HG03442 (cell line): ENCODE data around the gene PIGBOS1.
"Not testable (repeated sequence)": the region's sequence is repeated elsewhere in the genome, so short reads cannot be mapped to it uniquely, and the experiment has no call there.

Experiments used
- ATAC-seq: cut with Tn5 transposase; IDR thresholded peaks from one replicate; pipeline ENCODE4 v1.9.1; 2021; ENCODE audit warnings: mild to moderate bottlenecking, moderate library complexity; ENCODE audit not compliant: unreplicated experiment

The PIGBOS1 gene

DNA sequence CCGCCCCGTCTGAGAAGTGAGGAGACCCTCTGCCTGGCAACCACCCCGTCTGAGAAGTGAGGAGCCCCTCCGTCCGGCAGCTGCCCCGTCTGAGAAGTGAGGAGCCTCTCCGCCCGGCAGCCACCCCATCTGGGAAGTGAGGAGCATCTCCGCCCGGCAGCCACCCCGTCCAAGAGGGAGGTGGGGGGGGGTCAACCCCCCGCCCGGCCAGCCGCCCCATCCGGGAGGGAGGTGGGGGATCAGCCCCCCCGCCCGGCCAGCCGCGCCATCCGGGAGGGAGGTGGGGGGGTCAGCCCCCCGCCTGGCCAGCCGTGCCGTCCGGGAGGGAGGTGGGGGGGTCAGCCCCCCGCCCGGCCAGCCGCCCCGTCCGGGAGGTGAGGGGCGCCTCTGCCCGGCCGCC, 16.1 kb downstream of the PIGBOS1 start:
- not testable (repeated sequence) for ATAC-seq

DNA sequence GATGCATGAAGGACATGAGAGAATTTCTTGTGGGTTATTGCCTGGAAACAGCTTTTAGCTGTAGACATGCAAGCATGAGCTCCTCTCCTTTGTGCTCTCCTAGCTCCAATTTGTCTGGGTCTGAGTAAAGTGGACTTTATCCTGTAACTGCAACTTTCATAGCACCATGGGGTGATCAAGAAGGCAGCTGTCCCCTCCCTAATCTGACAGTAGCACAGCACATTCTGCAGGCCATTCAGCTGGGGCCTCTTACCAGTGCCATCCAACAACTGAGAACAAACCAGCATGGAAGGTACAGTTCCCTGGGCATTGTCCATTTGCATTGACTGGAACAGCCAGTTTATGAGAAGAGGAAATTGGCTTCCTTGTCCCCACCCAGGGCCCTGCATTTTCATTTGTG, 21.6 kb downstream of the PIGBOS1 start:
- ATAC-seq, result no peak

DNA sequence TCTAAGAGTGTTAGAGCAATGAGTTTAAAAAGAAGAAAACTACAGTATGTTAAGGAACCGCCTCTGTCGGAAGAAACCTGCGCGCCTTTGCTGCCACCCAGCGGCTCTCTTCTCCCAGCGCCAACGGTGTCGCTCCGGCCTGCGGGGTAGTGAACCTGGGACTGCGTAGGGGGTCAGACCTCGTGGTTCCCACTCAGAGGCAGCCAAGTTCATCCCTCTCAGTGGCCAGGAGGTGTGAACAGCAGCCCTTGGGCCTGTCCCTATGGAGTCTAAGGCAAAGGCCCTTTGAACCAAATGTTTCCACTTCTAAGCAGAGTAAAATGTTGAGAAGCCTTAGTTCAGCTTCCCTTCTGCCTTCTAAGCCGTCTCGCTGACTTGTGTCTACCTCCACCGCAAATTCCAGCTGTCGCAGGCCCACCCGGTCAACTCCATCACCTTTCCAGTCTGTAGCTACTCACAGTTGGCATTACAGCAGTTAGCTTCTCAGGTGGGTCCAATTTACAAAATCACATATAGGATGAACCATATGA, 28.3 kb downstream of the PIGBOS1 start:
- peak; percentile 76 for ATAC-seq

DNA sequence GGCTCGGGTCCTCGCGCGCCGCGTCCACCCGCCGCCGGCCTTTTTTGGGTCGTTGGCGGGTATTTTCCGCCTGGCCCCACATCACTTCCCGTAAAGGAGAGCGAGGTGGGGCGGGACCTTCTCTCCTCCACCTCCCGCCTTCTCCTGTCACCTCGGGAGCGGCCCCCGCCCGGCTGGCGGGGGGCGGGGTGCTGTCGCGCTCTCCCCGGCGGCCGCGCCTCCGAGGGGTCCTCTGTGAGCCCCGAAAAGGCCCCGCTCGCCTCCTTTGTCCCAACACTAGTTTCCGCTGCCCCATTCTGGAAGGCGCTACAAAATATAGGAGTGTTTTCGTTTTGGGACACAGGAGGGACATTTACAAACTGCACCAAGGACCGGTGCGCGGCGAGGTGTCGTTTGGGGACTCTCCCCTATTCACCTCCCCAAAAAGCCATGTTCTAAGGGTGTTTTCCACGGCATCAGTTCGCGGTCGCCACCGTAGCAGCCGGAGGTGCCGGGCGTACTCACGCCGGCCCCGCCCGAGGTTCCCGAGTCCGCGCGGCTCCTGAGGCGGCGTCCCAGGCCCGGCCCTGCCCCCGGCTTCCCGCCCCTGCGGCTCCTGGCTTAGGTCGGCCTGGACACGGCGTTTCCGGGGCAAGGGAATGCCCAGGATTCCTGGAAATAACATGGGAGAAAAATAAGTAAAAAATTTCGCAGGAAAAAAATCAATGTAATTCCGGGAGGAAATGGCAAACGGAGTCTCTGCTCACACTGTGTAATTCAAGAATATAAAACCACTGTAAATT, 29.0 kb downstream of the PIGBOS1 start, which contains the start of gene RAB27A:
TSS of gene RAB27A (minus strand) at position 68 of the 782 bp plus-strand sequence. CDS start 54,879 bp downstream, outside the sequence.
- peak; percentile 66 for ATAC-seq

DNA sequence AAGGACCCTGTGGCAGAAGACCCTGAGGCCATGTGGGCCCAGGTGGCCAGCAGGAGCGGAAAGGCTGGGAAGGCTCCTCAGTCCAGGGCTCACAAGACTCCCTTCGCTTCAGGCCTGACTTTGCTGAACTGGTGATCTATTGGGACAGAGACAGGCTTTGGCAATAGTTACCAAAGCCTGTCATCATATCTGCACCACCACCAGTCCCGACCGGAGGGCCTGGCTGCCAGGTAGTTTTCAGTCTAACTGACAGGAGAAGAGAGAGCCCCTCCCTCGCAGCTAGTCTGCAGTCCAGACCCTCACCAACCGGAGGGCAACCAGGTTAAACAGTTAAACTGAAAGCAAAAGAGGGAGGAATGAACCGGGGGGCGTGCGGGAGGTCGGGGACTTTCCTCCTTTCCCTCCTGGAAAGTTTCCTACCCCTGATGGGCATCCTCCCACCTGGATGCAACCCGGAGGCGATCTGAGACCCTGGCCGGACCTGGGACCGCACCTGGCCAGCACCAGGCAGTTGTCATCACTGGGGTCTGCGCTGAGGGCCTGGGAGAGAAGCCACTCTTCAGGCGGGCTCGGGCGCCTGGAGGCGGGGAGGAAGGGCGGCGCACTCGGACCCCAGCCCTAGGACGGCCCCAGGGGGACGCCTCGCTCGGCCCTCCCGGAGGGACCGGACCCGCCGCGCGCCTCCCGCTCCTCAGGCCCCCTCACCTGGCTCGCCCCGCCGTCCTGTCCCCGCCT, 29.7 kb downstream of the PIGBOS1 start:
- peak; percentile 29 for ATAC-seq

DNA sequence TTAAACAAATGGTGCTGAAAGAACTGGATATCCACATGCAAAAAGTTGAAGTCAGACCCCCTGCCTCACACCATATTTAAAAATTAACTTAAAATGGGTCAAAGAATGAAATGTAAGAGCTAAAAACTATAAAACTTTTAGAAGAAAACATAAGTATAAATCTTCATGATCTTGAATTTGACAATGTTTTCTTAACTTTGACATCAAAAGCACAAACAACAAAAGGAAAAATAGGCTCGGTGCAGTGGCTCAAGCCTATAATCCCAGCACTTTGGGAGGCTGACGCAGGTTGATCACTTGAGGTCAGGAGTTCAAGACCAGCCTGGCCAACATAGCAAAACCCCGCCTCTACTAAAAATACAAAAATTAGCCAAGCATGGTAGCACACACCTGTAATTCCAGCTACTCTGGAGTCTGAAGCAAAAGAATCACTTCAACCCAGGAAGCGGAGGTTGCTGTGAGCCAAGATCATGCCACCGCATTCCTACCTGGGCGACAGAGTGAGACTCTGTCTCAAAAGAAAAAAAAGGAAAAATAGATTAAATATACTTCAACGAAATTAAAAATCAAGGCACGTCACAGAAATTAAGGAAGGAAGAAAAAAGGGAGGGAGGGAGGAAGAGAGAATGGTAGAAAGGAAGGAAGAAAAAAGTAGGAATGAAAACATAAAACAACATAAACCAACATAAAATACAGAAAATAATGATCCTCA, 30.8 kb downstream of the PIGBOS1 start:
- ATAC-seq, result no peak

DNA sequence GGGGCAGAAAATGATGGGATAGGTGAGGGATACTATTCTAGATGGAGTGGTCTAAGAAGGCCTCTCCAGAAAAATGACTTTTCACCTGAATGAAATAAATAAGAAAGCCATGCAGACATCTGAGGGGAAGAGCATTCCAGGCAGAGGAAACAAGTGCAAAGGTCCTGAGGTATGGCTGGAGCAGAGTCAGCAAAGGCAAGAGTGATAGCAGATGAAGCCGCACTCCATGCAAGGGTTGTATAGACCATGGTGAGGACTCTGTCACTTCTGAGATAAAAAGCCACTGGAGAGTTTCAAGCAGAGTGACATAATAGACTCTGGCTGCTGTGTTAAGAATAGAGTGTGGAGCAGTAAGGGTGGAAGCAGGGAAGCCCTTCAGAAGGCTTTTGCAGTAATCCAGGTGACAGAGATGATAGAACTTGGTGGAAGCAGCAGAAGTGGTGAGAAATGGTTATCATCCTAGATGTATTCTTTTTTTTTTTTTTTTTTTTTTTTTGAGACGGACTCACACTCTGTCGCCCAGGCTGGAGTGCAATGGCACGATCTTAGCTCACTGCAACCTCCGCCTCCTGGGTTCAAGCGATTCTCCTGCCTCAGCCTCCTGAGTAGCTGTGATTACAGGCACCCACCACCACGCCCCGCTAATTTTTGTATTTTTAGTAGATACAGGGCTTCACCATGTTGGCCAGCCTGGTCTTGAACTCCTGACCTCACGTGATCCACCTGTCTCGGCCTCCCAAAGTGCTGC, 32.3 kb downstream of the PIGBOS1 start:
- not testable (repeated sequence) for ATAC-seq

DNA sequence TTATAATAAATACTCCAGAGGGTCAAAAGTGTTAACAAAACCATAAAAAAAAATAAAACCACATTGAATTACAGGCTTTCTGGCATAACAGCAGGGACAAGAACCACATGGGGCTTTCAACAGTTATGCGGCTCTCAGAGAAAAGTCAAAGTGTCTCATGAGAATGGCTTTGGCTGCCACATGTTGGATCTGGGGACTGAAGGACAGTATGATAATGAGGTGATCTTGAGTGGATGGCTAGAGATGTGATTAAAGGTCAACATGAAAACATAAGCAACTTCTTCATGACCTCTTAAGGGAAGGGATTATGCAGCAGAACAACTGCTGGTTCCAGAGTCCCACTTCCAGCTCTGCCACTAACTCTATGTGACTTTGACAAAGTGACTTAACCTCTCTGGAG, 34.5 kb downstream of the PIGBOS1 start:
- ATAC-seq, result no peak

DNA sequence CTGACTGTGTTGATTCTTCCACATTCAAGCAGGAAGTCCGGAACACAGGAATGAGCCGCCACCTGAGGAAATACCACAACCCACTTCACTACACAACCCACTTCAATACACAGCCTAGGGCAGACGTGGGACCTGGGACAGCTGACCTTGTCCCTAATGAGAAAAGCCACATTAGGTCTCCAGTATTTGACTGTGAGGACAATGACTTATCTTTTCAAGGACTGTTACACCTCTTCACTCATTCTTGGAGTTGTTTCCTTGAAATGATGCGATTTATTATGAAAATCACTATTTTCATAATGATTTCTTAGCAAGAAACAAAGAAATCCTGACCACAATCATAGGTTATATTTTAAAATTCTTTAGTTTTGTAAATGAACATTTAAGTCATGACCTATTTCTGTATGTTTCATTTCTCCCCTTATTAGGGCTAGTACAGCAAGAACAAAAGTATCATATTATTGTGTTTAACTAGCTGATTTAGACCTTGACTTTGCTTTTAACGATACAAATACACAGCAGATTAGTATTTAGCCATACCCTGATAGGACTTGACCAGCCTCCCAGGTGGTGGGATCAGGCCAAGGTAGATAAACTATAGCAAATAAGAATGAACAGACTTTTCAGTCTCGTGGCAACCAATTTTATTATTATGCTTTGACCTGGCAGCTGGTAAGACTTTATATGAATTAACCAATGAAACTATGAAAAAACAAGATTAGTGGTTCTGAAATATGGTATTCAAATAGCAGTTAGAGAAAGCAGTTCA, 35.4 kb downstream of the PIGBOS1 start:
- ATAC-seq, result no peak

DNA sequence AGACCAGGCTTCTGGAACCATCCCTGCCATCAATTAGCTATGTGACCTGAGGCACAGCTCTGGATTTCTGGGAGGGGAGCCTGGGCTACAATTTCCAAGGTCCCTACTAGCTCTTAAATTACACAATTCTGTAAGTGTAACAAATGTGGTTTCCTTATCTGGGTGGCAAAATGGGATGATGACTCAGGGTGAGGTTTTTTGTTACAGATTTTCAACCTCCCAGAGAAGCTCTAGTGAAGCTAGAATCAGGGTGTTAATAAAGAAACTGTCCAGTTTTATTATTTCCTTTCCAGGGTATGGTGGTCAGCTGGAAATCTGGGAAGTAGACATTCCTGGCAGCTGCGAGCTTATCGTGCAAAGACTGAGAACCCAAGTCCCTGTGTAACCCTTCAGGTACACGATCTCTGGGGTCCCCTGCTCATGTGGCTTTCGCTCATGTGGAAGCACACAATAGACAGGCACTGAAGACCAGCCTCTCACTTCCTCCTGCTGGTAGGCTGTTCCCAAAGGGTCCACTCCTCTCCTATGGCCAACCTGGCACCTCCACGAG, 36.6 kb downstream of the PIGBOS1 start:
- no peak for ATAC-seq

DNA sequence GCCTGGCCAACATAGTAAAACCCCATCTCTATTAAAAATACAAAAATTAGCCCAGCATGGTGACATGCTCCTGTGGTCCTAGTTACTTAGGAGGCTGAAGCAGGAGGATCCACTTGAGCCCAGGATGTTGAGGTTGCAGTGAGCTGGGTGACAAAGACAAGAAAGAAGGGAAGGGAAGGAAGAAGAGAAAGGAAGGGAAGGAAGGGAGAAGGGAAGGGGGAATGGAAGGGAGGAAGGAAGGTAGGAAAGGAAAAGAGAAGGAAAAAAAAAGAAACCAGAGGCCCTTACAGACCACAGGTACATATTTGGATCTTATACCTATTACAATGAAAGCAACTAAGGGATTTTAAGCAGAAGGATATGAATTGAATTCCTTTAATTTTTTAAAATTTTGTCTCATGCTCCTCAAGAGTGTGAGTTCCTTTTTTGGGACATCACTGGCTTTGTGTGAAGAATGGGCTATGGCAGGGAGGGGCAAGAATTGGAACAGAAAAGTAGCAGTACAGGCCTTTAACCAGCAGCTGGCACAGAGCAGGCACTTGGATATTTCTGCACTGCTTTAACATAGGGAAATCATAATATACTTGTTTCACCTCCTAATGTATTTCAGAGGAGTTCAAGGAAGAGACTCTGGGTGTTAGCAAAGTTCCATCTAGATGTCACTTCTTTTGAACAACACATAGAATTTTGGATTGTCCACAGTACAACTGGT, 37.2 kb downstream of the PIGBOS1 start:
- ATAC-seq, result no peak

DNA sequence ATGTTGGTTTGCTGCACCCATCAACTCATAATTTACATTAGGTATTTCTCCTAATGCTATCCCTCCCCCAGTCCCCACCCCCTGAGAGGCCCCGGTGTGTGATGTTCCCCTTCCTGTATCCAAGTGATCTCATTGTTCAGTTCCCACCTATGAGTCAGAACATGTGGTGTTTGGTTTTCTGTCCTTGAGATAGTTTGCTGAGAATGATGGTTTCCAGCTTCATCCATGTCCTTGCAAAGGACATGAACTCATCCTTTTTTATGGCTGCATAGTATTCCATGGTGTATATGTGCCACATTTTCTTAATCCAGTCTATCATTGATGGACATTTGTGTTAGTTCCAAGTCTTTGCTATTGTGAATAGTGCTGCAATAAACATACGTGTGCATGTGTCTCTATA, 38.3 kb downstream of the PIGBOS1 start:
- not testable (repeated sequence) for ATAC-seq

DNA sequence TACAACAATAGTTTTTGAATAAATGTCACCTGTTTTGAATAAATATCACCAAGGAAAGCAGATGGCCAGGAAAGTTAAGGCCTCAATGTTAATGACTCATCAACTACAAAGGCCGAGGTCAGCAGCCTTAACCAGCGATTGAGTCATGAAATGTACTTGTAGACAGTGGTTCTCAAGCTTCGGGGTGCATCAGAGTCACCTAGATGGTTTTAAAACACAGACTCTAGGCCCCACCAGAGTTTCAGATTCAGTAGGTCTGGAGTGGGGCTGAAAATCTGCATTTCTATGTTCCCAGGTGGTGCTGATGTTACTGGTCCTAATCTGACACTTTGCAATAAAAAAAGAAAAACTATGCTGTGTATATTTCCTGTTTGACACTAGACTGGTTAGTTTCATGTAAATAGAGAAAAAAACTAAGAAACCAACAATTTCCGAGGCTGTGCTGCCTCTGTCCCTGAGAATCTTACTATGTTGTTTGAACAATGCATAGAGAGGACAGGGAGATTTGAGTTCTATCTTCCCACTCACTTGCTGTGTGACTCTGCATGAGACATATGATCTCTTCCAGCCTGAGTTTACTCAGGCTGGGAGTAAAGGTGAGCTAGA, 39.1 kb downstream of the PIGBOS1 start:
- ATAC-seq, result peak; percentile 79

DNA sequence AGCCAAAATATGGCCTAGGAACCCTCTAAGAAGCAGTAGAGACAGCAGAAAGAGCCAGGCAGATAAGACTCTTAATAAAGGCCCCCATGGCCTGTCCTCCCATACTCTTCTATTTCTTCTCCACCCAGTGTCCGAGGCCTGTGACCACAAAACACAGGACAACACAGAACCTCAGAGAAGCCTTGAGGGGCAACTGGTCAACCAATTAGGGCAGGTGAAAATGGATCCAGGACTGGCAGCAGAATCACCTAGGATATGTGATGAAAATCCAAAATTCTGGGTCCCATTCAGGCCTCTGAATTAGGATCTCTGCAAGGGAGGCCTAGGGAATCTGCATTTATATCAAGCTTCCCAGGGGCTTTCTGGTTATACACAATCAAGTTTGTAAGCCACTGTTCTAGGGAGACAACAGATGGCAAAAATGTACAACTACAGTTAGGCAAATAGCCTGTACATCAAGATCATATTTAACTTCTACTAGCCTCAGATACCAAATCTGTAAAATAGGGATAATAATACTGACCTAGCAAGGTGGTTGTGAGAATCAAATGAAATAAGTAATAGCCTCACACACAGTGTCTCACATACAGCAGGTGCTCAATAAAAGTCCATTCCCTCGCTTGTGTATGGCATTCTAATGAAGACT, 39.7 kb downstream of the PIGBOS1 start:
- no peak for ATAC-seq

DNA sequence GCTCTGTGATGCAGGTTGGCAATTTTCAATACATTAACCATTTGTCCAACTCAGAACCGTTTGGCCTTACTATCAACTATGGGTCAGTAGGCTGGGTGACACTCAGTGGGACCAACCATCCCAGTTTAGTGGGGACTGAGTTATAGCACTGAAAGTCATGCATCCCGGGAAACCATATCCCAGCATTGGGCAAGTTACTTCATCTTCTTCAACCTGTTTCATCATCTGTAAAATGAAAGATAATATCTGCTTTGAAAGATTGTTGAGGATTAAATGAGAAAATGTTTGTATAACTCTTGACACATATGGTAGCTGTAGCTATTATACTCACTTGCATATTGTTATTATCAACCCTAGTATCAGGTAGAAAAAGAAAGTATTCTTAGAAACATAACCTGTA, 41.2 kb downstream of the PIGBOS1 start:
- no peak for ATAC-seq

DNA sequence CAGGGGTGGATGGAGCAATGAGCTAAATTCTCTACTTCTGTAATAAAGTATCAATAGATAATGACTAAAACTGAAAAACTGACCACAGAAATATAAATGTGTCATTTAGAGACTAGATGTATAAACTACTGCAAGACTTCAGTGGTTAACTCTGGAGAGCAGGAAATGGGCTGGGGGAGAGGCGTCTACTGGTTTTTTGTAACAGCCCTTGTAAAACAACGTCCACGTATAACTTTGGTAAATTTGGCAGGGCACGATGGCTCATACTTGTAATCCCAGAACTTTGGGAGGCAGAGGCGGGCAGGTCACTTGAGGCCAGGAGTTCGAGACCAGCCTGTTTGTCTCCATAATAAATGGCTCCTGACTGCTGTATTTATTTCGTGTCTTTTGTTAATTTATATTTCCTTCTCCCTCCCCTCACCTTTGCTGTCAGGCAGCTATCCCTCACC, 41.8 kb downstream of the PIGBOS1 start:
- peak; percentile 44 for ATAC-seq

DNA sequence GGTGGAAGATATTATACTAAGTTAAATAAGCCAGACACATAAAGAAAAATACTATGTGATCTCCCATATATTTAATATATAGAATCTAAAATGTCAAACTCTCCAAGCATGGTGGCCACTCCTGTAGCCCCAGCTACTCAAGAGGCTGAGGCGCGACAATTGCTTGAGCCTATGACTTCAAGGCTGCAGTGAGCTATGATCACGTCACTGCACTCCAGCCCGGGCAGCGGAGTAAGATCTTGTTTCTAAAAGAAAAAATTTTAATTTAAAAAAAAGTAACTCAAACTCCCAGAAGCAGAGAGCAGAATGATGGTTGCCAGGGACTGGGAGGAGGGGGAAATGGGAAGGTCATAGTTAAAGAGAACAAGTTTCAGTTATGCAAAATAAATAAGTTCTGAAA, 42.6 kb downstream of the PIGBOS1 start:
- no peak for ATAC-seq

DNA sequence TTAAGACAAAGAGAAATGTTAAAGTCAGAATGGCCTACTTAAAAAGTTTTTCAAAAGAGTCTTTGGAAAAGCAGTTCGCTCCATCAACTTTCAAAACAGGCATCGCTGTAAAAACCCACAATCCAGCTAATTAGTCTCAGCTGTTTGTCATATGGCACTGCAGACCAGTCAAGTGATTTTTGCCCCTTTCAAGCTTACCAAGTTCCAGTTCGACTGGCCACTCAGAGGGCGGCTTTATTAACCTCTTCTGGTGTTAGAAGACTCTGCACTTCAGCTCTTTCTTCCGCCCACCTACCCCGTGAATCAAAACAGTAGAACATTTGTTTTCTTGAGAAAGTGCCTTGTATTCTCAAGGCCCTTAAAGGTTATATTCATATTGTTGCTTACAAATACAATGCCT, 48.6 kb downstream of the PIGBOS1 start:
- ATAC-seq, result no peak
